Retinal pigment epithelial cell (primary cell): ENCODE data around the gene CAPZA1.

Experiments used
- DNase-seq: peaks from one replicate; pipeline ENCODE4 v3.0.0-alpha.2; 2010; ENCODE audit warnings: low read depth
- H3K4me3 ChIP-seq: 2 replicates; pipeline ENCODE4 v1.5.1; 2011; ENCODE audit warnings: mild to moderate bottlenecking, low read length, control low read depth, moderate library complexity
- TF ChIP-seq, protein P1 (sequence below): conservative IDR thresholded peaks from 2 replicates; pipeline ENCODE4 v1.5.1; 2011; ENCODE audit warnings: low read depth, low read length, control low read depth, inconsistent platforms

CAPZA1 gene

DNA sequence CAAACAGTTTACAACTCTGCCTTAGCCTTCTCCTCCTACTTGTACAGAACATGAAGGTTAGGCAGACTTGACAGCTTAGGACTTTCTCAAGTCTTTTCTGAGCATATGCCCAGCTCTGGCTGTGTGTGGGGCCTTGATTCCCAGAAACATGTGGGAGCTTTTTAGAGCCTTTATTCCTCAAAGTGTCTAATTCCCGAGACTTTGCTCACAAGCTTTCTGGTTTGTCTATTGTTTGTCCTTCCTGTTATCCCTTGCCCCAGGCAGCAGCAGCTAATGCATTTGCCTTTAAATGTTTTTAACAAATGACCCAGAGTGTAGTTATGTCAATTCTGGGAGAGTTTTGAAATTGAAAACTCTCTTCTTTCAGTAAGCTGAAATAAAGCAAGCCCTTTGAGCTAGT lies 29.9 kb upstream of the CAPZA1 start:
- DNase-seq, result no peak
- H3K4me3 ChIP-seq, result no peak overlapping the region
- TF ChIP-seq, protein P1, sequence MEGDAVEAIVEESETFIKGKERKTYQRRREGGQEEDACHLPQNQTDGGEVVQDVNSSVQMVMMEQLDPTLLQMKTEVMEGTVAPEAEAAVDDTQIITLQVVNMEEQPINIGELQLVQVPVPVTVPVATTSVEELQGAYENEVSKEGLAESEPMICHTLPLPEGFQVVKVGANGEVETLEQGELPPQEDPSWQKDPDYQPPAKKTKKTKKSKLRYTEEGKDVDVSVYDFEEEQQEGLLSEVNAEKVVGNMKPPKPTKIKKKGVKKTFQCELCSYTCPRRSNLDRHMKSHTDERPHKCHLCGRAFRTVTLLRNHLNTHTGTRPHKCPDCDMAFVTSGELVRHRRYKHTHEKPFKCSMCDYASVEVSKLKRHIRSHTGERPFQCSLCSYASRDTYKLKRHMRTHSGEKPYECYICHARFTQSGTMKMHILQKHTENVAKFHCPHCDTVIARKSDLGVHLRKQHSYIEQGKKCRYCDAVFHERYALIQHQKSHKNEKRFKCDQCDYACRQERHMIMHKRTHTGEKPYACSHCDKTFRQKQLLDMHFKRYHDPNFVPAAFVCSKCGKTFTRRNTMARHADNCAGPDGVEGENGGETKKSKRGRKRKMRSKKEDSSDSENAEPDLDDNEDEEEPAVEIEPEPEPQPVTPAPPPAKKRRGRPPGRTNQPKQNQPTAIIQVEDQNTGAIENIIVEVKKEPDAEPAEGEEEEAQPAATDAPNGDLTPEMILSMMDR, result no peak

DNA sequence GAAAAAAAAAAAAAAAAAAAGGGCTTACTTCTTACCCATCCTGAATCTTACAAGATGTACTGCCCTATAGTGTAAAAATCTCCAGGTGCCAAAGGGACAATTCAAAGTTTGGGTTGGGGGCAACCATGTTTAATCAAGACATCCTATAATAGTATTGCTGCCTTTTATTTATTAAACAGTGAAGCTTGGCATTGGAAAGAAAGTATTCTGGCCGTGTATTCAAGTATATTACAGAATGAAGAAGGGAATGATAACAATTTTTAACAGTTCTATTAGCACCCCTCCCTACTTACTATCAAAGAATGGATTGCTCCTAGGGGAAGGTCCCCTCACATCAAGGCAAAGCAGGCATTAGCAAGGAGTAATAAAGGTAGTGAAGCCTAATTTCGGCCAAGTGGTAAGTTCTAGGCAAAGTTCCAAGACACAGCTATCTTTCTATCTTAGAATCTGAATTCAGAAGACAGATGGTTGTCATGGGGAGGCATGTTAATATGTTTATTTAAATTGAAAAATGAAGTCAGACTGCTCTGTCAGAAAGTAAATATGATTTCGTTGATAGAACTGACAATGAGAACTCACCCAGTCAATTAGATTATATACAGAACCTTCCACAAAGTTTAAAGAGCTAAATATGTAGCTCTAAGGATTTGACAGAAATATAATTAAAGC lies 25.3 kb upstream of the CAPZA1 start:
- H3K4me3 ChIP-seq, result no peak overlapping the region
- TF ChIP-seq, protein P1, result no peak
- DNase-seq, result no peak

DNA sequence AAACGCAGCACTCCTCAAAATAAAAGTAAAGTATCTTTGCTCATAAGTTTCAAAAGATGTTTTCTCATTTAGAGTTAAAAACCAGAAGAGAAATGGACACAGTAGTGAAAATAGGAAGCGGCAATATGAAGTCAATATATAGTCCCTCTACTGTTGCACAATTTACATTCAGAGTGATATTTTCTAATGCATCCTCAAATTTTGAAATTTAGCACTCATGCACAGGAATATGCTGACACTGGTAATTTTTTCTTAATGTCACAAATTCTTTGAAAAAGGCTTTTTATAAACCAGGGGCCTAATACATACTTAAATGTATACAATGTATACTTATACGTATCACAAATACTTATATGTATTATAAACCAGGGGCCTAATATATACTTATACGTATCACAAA lies 20.2 kb upstream of the CAPZA1 start:
- no peak overlapping the region for H3K4me3 ChIP-seq
- TF ChIP-seq, protein P1, result no peak
- no peak for DNase-seq

DNA sequence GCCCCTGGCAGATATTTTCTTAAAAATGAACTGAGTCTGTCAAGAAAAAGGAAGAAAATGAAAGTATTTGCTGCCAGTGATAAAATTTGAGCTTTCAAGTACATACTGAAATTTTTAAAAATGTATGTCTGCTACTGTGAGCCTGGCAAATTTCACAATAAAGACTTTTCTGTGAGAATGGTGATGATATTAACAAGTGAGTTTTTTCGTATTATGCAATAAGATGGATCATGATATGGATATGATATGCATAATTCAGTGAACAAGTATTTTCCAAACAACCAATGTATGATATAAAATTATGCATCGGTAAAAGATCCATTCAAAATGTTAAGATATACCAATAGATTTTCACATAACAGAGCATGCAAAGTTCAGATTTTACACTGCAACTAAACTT lies 16.6 kb upstream of the CAPZA1 start:
- no peak overlapping the region for H3K4me3 ChIP-seq
- TF ChIP-seq, protein P1, result no peak
- DNase-seq, result no peak

DNA sequence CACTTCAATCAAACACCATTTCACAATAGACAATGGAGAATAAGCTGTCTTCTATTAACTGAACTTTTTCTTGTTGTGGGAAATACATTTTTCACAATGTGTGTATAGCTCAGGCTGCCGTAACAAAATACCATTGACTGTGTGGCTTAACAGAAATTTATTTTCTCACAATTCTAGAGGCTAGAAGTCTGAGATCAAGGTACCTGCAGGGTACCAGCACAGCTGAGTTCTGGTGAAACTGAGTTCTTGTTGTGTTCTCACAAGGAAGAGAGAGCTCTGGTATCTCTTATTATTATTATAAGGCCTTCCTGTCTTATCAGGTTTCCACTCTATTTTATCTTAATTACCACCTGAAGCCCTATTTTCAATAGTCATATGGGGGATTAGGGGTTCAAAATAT lies 16.1 kb upstream of the CAPZA1 start:
- no peak overlapping the region for H3K4me3 ChIP-seq
- TF ChIP-seq, protein P1, result no peak
- DNase-seq, result no peak

DNA sequence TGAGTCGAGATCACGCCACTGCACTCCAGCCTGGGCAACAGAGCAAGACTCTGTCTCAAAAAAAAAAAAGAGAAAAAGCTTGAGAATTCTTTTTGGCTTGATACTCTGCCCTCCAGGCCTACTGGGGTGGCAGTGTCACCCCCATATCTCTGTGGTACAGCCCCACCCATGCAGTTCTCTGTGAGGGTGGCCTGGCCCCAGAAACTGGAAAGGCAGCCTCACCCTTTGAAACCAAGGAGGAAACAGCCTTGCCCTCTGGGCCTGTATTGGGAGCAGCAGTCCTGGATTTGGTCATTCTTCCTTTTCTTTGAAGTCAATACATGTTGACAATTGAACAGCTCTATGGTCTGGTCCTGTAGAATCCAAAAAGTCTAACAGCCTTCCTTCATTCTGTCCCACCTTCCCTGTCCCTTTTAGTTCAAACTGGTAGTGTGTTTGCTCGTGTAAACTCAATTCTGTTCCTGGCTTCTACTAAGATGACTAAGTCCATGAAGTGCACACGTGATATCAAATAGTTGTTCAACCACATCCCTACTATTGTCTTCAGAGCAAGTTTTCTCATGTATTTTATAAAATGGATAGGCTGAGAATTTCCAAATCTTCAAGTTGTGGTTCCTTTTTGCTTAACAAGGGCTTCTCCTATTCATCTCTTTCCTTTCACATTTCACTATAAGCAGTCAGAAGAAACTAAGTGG lies 13.9 kb upstream of the CAPZA1 start:
- H3K4me3 ChIP-seq, result no peak overlapping the region
- TF ChIP-seq, protein P1, result no peak
- no peak for DNase-seq
